OCI-LY7 (cell line): ENCODE data around the gene ILDR2.

Source experiments
- EZH2phosphoT487 ChIP-seq: fragments of 200-600 bp; sonication (generic); IDR thresholded peaks from 2 replicates; pipeline ENCODE4 v1.6.1; 2018; ENCODE audit warnings: low read depth, borderline replicate concordance, mild to moderate bottlenecking, mixed run types, antibody characterized with exemption, low read length, moderate library complexity, mixed read lengths
- TF ChIP-seq, protein P1 (sequence below): fragments of 200-600 bp; sonication (generic); conservative IDR thresholded peaks from 2 replicates; pipeline ENCODE4 v1.5.1; 2014; ENCODE audit warnings: mild to moderate bottlenecking, antibody characterized with exemption, low read length, moderate library complexity, mixed read lengths

DNA sequence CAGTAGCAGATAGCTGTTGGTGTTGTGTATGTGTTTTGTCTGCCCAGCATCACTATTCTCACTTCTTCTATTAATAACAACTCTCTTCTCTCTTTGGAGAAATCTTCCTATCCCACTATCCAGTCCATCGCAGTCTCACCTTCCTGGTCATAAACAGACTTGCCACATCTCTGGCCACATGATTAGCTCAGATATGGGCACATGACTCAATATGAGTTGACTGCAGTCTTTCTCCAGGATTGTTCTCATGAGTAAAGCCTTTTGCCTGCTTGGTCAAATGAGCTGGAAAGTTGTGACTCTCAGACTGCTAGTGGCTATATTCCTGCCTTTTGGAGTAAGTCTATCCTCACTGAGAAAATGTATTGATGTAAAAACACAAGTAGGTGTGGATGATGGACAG lies 66.4 kb downstream of the ILDR2 start:
- TF ChIP-seq, protein P1, sequence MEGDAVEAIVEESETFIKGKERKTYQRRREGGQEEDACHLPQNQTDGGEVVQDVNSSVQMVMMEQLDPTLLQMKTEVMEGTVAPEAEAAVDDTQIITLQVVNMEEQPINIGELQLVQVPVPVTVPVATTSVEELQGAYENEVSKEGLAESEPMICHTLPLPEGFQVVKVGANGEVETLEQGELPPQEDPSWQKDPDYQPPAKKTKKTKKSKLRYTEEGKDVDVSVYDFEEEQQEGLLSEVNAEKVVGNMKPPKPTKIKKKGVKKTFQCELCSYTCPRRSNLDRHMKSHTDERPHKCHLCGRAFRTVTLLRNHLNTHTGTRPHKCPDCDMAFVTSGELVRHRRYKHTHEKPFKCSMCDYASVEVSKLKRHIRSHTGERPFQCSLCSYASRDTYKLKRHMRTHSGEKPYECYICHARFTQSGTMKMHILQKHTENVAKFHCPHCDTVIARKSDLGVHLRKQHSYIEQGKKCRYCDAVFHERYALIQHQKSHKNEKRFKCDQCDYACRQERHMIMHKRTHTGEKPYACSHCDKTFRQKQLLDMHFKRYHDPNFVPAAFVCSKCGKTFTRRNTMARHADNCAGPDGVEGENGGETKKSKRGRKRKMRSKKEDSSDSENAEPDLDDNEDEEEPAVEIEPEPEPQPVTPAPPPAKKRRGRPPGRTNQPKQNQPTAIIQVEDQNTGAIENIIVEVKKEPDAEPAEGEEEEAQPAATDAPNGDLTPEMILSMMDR, result no peak
- no peak for TF ChIP-seq EZH2phosphoT487
